ENCODE data around the gene SEC14L1. TPM values are rescaled to one million over a fixed set of nuclear protein-coding genes. Genes with fewer than 3 reads are reported as not detected.
A peak's percentile ranks its signal among the peaks of the same experiment; 100 is the strongest.

Gene SEC14L1
- total RNA-seq, 1 experiment from 2014 or later: 58.6 TPM

GRCh38 chr17:77178563-77178962, 37.8 kb downstream of the SEC14L1 start:
- Histone ChIP-seq H2BK120ac (ENCODE audit: low read depth, low read length, poor library complexity, severe bottlenecking) (no peak overlapping the region), H3K27me3 (ENCODE audit: insufficient read depth, low read length) (no peaks in the 10 kb centered on the region), H4K5ac (ENCODE audit: insufficient read length, low read depth, low read length) (no peak overlapping the region), H3K4me1 (ENCODE audit: insufficient read depth, low read length) (no peaks in the 10 kb centered on the region; the same call in 1 of the 2 replicates), H3K9ac (ENCODE audit: extremely low read depth, insufficient read length, low read length) (no peak overlapping the region), H3K23me2 (ENCODE audit: insufficient read length, low read depth, low read length, poor library complexity, severe bottlenecking) (no peaks in the 10 kb centered on the region), H3K4me2 (ENCODE audit: insufficient read depth, insufficient read length, low read length) (no peak overlapping the region), H3K23ac (ENCODE audit: insufficient read length, low read depth, low read length) (no peak overlapping the region), H3K18ac (ENCODE audit: insufficient read length, low read depth, low read length) (no peak overlapping the region), H4K20me1 (ENCODE audit: control insufficient read depth, insufficient read depth, insufficient read length) (no peaks in the 10 kb centered on the region), H3K14ac (ENCODE audit: insufficient read depth, low read length) (no peak overlapping the region), H3T11ph (ENCODE audit: low read length) (no peak overlapping the region), H3K27ac (ENCODE audit: insufficient read length, low read depth, low read length) (no peak overlapping the region), H4K91ac (ENCODE audit: insufficient read length, low read depth, low read length) (no peak overlapping the region), H3K79me2 (ENCODE audit: insufficient read depth, low read length) (peaks cover 1% of the 10 kb centered on the region; the same call in 1 of the 2 replicates), H3K56ac (ENCODE audit: insufficient read length, low read depth, low read length) (no peak overlapping the region), H2AK5ac (ENCODE audit: insufficient read length, low read length) (no peak overlapping the region), H3K79me1 (ENCODE audit: insufficient read depth, low read depth, low read length, poor library complexity, severe bottlenecking) (no peaks in the 10 kb centered on the region), H3K9me3 (ENCODE audit: control insufficient read depth, low read depth, low read length) (peaks cover 8% of the 10 kb centered on the region), H2BK20ac (ENCODE audit: low read depth, low read length, poor library complexity, severe bottlenecking) (no peak overlapping the region), H2BK12ac (ENCODE audit: insufficient read length, low read depth, low read length) (no peak overlapping the region), H3K4ac (ENCODE audit: low read depth, low read length) (no peak overlapping the region), H4K8ac (replicated peaks; ENCODE audit: insufficient read length, low read depth, low read length) (no peak overlapping the region), H2AFZ (ENCODE audit: low read length) (no peak overlapping the region), H2BK5ac (ENCODE audit: insufficient read length, low read length) (no peak overlapping the region), H2BK15ac (ENCODE audit: low read depth, low read length) (no peak overlapping the region)
- no peak for TF ChIP-seq CTCF (conservative IDR thresholded peaks at IDR 0.05)
- peaks cover 15 to 28% (median 19%) of the 10 kb centered on the region in 3 experiments for H3K36me3 Mint-ChIP-seq (ENCODE audit: insufficient read depth in 1 of 3, low read depth in 3 of 3)
- H3K27ac Mint-ChIP-seq: peak overlapping the region in 1 of 3 experiments; percentile 2; a peak in 2 of 7 replicates
- H3K4me3 Mint-ChIP-seq: no peak overlapping the region
- DNase-seq: no peak
- H3K27me3 Mint-ChIP-seq (ENCODE audit: low read depth): no peaks in the 10 kb centered on the region; the same call in 1 of the 2 replicates
- H3K4me1 Mint-ChIP-seq: peaks cover 14 to 19% of the 10 kb centered on the region in 2 experiments
- H3K9me3 Mint-ChIP-seq: peaks cover 17 to 18% of the 10 kb centered on the region in 2 experiments
- WGBS (ENCODE audit: extremely low coverage, insufficient read length, low lambda C conversion rate): no CpG with 5 or more reads among the region's 14 CpGs
